ENCODE measurements around the gene KREMEN2.
"Not testable (repeated sequence)": the region's sequence is repeated elsewhere in the genome, so short reads cannot be mapped to it uniquely, and the experiment has no call there.

The KREMEN2 gene

GRCh38 chr16:2928151-2928550 is 35.9 kb upstream of the KREMEN2 start:
- not testable (repeated sequence) for H3K9ac ChIP-seq (ENCODE audit: low read length in 5 of 5); H3K9me3 ChIP-seq (ENCODE audit: control insufficient read depth in 5 of 5, low read length in 5 of 5); H3K27ac ChIP-seq (ENCODE audit: low read depth, low read length); H3K4me3 ChIP-seq (ENCODE audit: low read depth in 1 of 5, low read length in 5 of 5); H3K4me1 ChIP-seq (ENCODE audit: control insufficient read depth in 5 of 5, insufficient read depth in 5 of 5, low read length in 5 of 5); H3K27me3 ChIP-seq (ENCODE audit: control insufficient read depth in 5 of 5, insufficient read depth in 4 of 5, low read length in 5 of 5)
- peaks cover 0 to 36% (median 26%) of the 10 kb centered on the region in 5 donors for H3K36me3 ChIP-seq (ENCODE audit: control insufficient read depth in 5 of 5, insufficient read depth in 5 of 5, low read length in 5 of 5)

- no peaks in the 10 kb centered on the region for H3K9me3 ChIP-seq (ENCODE audit: control insufficient read depth in 5 of 5, low read length in 5 of 5)
- no peak overlapping the region for H3K27ac ChIP-seq (ENCODE audit: low read depth, low read length)
- H3K36me3 ChIP-seq (ENCODE audit: control insufficient read depth in 5 of 5, insufficient read depth in 5 of 5, low read length in 5 of 5): peaks cover 0 to 42% (median 32%) of the 10 kb centered on the region in 5 donors
- no peaks in the 10 kb centered on the region for H3K27me3 ChIP-seq (ENCODE audit: control insufficient read depth in 5 of 5, insufficient read depth in 4 of 5, low read length in 5 of 5)
- no peak overlapping the region for H3K9ac ChIP-seq (ENCODE audit: low read length in 5 of 5)
- H3K4me1 ChIP-seq (ENCODE audit: control insufficient read depth in 5 of 5, insufficient read depth in 5 of 5, low read length in 5 of 5): peaks cover 1 to 8% (median 7%) of the 10 kb centered on the region in 5 donors
- H3K4me3 ChIP-seq (ENCODE audit: low read depth in 1 of 5, low read length in 5 of 5): no peak overlapping the region
These were observed 35.3 kb upstream of the KREMEN2 start for GRCh38 chr16:2928796-2929195.

- Histone ChIP-seq H3K4me1 (ENCODE audit: control insufficient read depth in 5 of 5, insufficient read depth in 5 of 5, low read length in 5 of 5) (peaks cover 0 to 8% (median 7%) of the 10 kb centered on the region in 5 donors), H3K9ac (ENCODE audit: low read length in 5 of 5) (no peak overlapping the region), H3K27me3 (ENCODE audit: control insufficient read depth in 5 of 5, insufficient read depth in 4 of 5, low read length in 5 of 5) (no peaks in the 10 kb centered on the region), H3K27ac (ENCODE audit: low read depth, low read length) (no peak overlapping the region), H3K36me3 (ENCODE audit: control insufficient read depth in 5 of 5, insufficient read depth in 5 of 5, low read length in 5 of 5) (peaks cover 0 to 50% (median 38%) of the 10 kb centered on the region in 5 donors), H3K9me3 (ENCODE audit: control insufficient read depth in 5 of 5, low read length in 5 of 5) (no peaks in the 10 kb centered on the region), H3K4me3 (ENCODE audit: low read depth in 1 of 5, low read length in 5 of 5) (no peak overlapping the region)
These were observed 34.4 kb upstream of the KREMEN2 start for GRCh38 chr16:2929693-2930092.

- H3K36me3 ChIP-seq (ENCODE audit: control insufficient read depth in 5 of 5, insufficient read depth in 5 of 5, low read length in 5 of 5): peaks cover 0 to 51% (median 38%) of the 10 kb centered on the region in 5 donors
- no peak overlapping the region for H3K4me3 ChIP-seq (ENCODE audit: low read depth in 1 of 5, low read length in 5 of 5)
These were observed 33.8 kb upstream of the KREMEN2 start for GRCh38 chr16:2930236-2930635.

GRCh38 chr16:2931231-2931914 is 32.7 kb upstream of the KREMEN2 start:
- H3K9me3 ChIP-seq (ENCODE audit: control insufficient read depth in 5 of 5, low read length in 5 of 5); H3K27me3 ChIP-seq (ENCODE audit: control insufficient read depth in 5 of 5, insufficient read depth in 4 of 5, low read length in 5 of 5); H3K9ac ChIP-seq (ENCODE audit: low read length in 5 of 5); H3K27ac ChIP-seq (ENCODE audit: low read depth, low read length); H3K4me3 ChIP-seq (ENCODE audit: low read depth in 1 of 5, low read length in 5 of 5); H3K4me1 ChIP-seq (ENCODE audit: control insufficient read depth in 5 of 5, insufficient read depth in 5 of 5, low read length in 5 of 5): not testable (repeated sequence)
- H3K36me3 ChIP-seq (ENCODE audit: control insufficient read depth in 5 of 5, insufficient read depth in 5 of 5, low read length in 5 of 5): peaks cover 0 to 60% (median 46%) of the 10 kb centered on the region in 5 donors

More at GRCh38 chr16:2930236-2930635, 33.8 kb upstream of the KREMEN2 start:
- no peak overlapping the region for H3K9ac ChIP-seq (ENCODE audit: low read length in 5 of 5)
- H3K9me3 ChIP-seq (ENCODE audit: control insufficient read depth in 5 of 5, low read length in 5 of 5): no peaks in the 10 kb centered on the region
- no peaks in the 10 kb centered on the region for H3K27me3 ChIP-seq (ENCODE audit: control insufficient read depth in 5 of 5, insufficient read depth in 4 of 5, low read length in 5 of 5)
- H3K4me1 ChIP-seq (ENCODE audit: control insufficient read depth in 5 of 5, insufficient read depth in 5 of 5, low read length in 5 of 5): peaks cover 0 to 8% (median 7%) of the 10 kb centered on the region in 5 donors
- no peak overlapping the region for H3K27ac ChIP-seq (ENCODE audit: low read depth, low read length)

- Histone ChIP-seq H3K36me3 (ENCODE audit: control insufficient read depth in 5 of 5, insufficient read depth in 5 of 5, low read length in 5 of 5) (peaks cover 0 to 78% (median 64%) of the 10 kb centered on the region in 5 donors), H3K4me3 (ENCODE audit: low read depth in 1 of 5, low read length in 5 of 5) (no peak overlapping the region), H3K9me3 (ENCODE audit: control insufficient read depth in 5 of 5, low read length in 5 of 5) (no peaks in the 10 kb centered on the region), H3K27me3 (ENCODE audit: control insufficient read depth in 5 of 5, insufficient read depth in 4 of 5, low read length in 5 of 5) (no peaks in the 10 kb centered on the region), H3K9ac (ENCODE audit: low read length in 5 of 5) (no peak overlapping the region), H3K4me1 (ENCODE audit: control insufficient read depth in 5 of 5, insufficient read depth in 5 of 5, low read length in 5 of 5) (no peaks in the 10 kb centered on the region), H3K27ac (ENCODE audit: low read depth, low read length) (no peak overlapping the region)
These were observed 30.9 kb upstream of the KREMEN2 start for GRCh38 chr16:2933136-2933535.

- Histone ChIP-seq H3K4me1 (ENCODE audit: control insufficient read depth in 5 of 5, insufficient read depth in 5 of 5, low read length in 5 of 5) (no peaks in the 10 kb centered on the region), H3K9me3 (ENCODE audit: control insufficient read depth in 5 of 5, low read length in 5 of 5) (no peaks in the 10 kb centered on the region), H3K4me3 (ENCODE audit: low read depth in 1 of 5, low read length in 5 of 5) (no peak overlapping the region), H3K9ac (ENCODE audit: low read length in 5 of 5) (no peak overlapping the region), H3K36me3 (ENCODE audit: control insufficient read depth in 5 of 5, insufficient read depth in 5 of 5, low read length in 5 of 5) (peaks cover 0 to 81% (median 67%) of the 10 kb centered on the region in 5 donors), H3K27ac (ENCODE audit: low read depth, low read length) (no peak overlapping the region), H3K27me3 (ENCODE audit: control insufficient read depth in 5 of 5, insufficient read depth in 4 of 5, low read length in 5 of 5) (no peaks in the 10 kb centered on the region)
These were observed 30.4 kb upstream of the KREMEN2 start for GRCh38 chr16:2933701-2934100.

- Histone ChIP-seq H3K27ac (ENCODE audit: low read depth, low read length) (no peak overlapping the region), H3K4me3 (ENCODE audit: low read depth in 1 of 5, low read length in 5 of 5) (no peak overlapping the region), H3K36me3 (ENCODE audit: control insufficient read depth in 5 of 5, insufficient read depth in 5 of 5, low read length in 5 of 5) (peaks cover 0 to 84% (median 72%) of the 10 kb centered on the region in 5 donors), H3K27me3 (ENCODE audit: control insufficient read depth in 5 of 5, insufficient read depth in 4 of 5, low read length in 5 of 5) (no peaks in the 10 kb centered on the region), H3K4me1 (ENCODE audit: control insufficient read depth in 5 of 5, insufficient read depth in 5 of 5, low read length in 5 of 5) (no peaks in the 10 kb centered on the region), H3K9ac (ENCODE audit: low read length in 5 of 5) (no peak overlapping the region), H3K9me3 (ENCODE audit: control insufficient read depth in 5 of 5, low read length in 5 of 5) (no peaks in the 10 kb centered on the region)
These were observed 29.6 kb upstream of the KREMEN2 start for GRCh38 chr16:2934450-2934849.

GRCh38 chr16:2936436-2937011 is 27.6 kb upstream of the KREMEN2 start:
- H3K4me3 ChIP-seq (ENCODE audit: low read depth in 1 of 5, low read length in 5 of 5): no peak overlapping the region
- no peaks in the 10 kb centered on the region for H3K4me1 ChIP-seq (ENCODE audit: control insufficient read depth in 5 of 5, insufficient read depth in 5 of 5, low read length in 5 of 5)
- no peaks in the 10 kb centered on the region for H3K27me3 ChIP-seq (ENCODE audit: control insufficient read depth in 5 of 5, insufficient read depth in 4 of 5, low read length in 5 of 5)
- H3K9ac ChIP-seq (ENCODE audit: low read length in 5 of 5): no peak overlapping the region
- H3K27ac ChIP-seq (ENCODE audit: low read depth, low read length): no peak overlapping the region
- H3K36me3 ChIP-seq (ENCODE audit: control insufficient read depth in 5 of 5, insufficient read depth in 5 of 5, low read length in 5 of 5): peaks cover 0 to 84% (median 77%) of the 10 kb centered on the region in 5 donors
- no peaks in the 10 kb centered on the region for H3K9me3 ChIP-seq (ENCODE audit: control insufficient read depth in 5 of 5, low read length in 5 of 5)

GRCh38 chr16:2937170-2937569 is 26.9 kb upstream of the KREMEN2 start:
- H3K36me3 ChIP-seq (ENCODE audit: control insufficient read depth in 5 of 5, insufficient read depth in 5 of 5, low read length in 5 of 5): peaks cover 0 to 88% (median 78%) of the 10 kb centered on the region in 5 donors
- no peaks in the 10 kb centered on the region for H3K4me1 ChIP-seq (ENCODE audit: control insufficient read depth in 5 of 5, insufficient read depth in 5 of 5, low read length in 5 of 5)
- no peaks in the 10 kb centered on the region for H3K27me3 ChIP-seq (ENCODE audit: control insufficient read depth in 5 of 5, insufficient read depth in 4 of 5, low read length in 5 of 5)
- H3K9me3 ChIP-seq (ENCODE audit: control insufficient read depth in 5 of 5, low read length in 5 of 5): no peaks in the 10 kb centered on the region
- no peak overlapping the region for H3K27ac ChIP-seq (ENCODE audit: low read depth, low read length)
- no peak overlapping the region for H3K4me3 ChIP-seq (ENCODE audit: low read depth in 1 of 5, low read length in 5 of 5)
- H3K9ac ChIP-seq (ENCODE audit: low read length in 5 of 5): no peak overlapping the region

All from subcutaneous abdominal adipose tissue (tissue), 5 donors.